Endodermal cell (in vitro differentiated cells): ENCODE results near the gene COL13A1. TPM values are rescaled to one million over a fixed set of nuclear protein-coding genes. Genes with fewer than 3 reads are reported as not detected.

Source experiments
- DNase-seq: peaks from one replicate; pipeline ENCODE4 v3.0.0-alpha.2; 2017
- H3K27ac ChIP-seq: 2 replicates; pipeline ENCODE4 v1.5.1; 2013; ENCODE audit warnings: mild to moderate bottlenecking, low read depth, low read length, moderate library complexity
- H3K27me3 ChIP-seq: 2 replicates; pipeline ENCODE4 v1.6.1; 2013; ENCODE audit warnings: mild to moderate bottlenecking, low read length, moderate library complexity; ENCODE audit not compliant: insufficient read depth, control insufficient read depth, poor library complexity, severe bottlenecking
- H3K36me3 ChIP-seq: 2 replicates; pipeline ENCODE4 v1.7.0; 2013; ENCODE audit warnings: mild to moderate bottlenecking, low read length, moderate library complexity; ENCODE audit not compliant: control insufficient read depth, insufficient read depth
- H3K4me1 ChIP-seq: one replicate; pipeline ENCODE4 v1.7.0; 2013; ENCODE audit warnings: low read length; ENCODE audit not compliant: control insufficient read depth, insufficient read depth
- H3K4me3 ChIP-seq: 2 replicates; pipeline ENCODE4 v1.5.1; 2013; ENCODE audit warnings: mild to moderate bottlenecking, low read length, moderate library complexity
- H3K9ac ChIP-seq: 2 replicates; pipeline ENCODE4 v1.6.1; 2013; ENCODE audit warnings: mild to moderate bottlenecking, low read length, moderate library complexity; ENCODE audit not compliant: poor library complexity, severe bottlenecking; ENCODE audit errors: extremely low read depth
- H3K9me3 ChIP-seq: 2 replicates; pipeline ENCODE4 v1.6.1; 2013; ENCODE audit warnings: mild to moderate bottlenecking, low read length, moderate library complexity; ENCODE audit not compliant: control insufficient read depth
- H3K27ac Mint-ChIP-seq: 2 replicates; pipeline ENCODE4 v1.8.0; 2020; ENCODE audit warnings: mixed read lengths
- H3K27me3 Mint-ChIP-seq: 2 replicates; pipeline ENCODE4 v1.8.0; 2021; ENCODE audit warnings: mild to moderate bottlenecking, mixed read lengths; ENCODE audit not compliant: insufficient read depth
- H3K36me3 Mint-ChIP-seq: 2 replicates; pipeline ENCODE4 v1.8.0; 2020; ENCODE audit warnings: low read depth, mixed read lengths
- H3K4me1 Mint-ChIP-seq: 2 replicates; pipeline ENCODE4 v1.8.0; 2020; ENCODE audit warnings: mixed read lengths
- H3K4me3 Mint-ChIP-seq: 2 replicates; pipeline ENCODE4 v1.8.0; 2020; ENCODE audit warnings: mild to moderate bottlenecking, moderate library complexity, mixed read lengths
- H3K9me3 Mint-ChIP-seq: 2 replicates; pipeline ENCODE4 v1.8.0; 2020; ENCODE audit warnings: mild to moderate bottlenecking, mixed read lengths
- CTCF ChIP-seq: fragments of 200-600 bp; sonication (generic); conservative IDR thresholded peaks from 2 replicates; pipeline ENCODE4 v1.5.0; 2021; ENCODE audit warnings: antibody characterized with exemption, mild to moderate bottlenecking
- WGBS, 2 experiments: methylation state at CpG; one replicate each; pipeline versions ENCODE4 v1.1.5 to v1.1.7; 2013; ENCODE audit warnings: missing lambda C conversion rate in 2 of 2, mixed read lengths in 1 of 2; ENCODE audit not compliant: insufficient coverage in 1 of 2, insufficient read length in 1 of 2; 5-methylcytosine and 5-hydroxymethylcytosine counted together
- total RNA-seq, 2 donors: library from RNA; stranded (reverse); fragmentation: NEBNext Ultra II Directional in 1 of 2; extraction: Animal tissue kit (Norgen Biotek cat#: 25700) in 1 of 2; gene quantifications; 2 replicates in 1 of 2; 3 replicates in 1 of 2; pipeline ENCODE4 v1.2.1, GENCODE V29; 2021

The COL13A1 gene
- total RNA-seq, 2 donors from 2014 or later: 15.9 to 20.7 TPM

GRCh38 chr10:69839696-69840345, 38.1 kb downstream of the COL13A1 start:
- Mint-ChIP-seq H3K36me3 (no peaks in the 10 kb centered on the region), H3K4me1 (peaks cover 46% of the 10 kb centered on the region), H3K27me3 (no peaks in the 10 kb centered on the region), H3K9me3 (no peaks in the 10 kb centered on the region), H3K4me3 (no peak overlapping the region), H3K27ac (no peak overlapping the region)
- no peaks in the 10 kb centered on the region for H3K4me1 ChIP-seq
- H3K36me3 ChIP-seq: no peaks in the 10 kb centered on the region
- 75 to 81% methylated on average over 10 to 17 of the region's 17 CpGs for WGBS, 2 experiments
- no peak for TF ChIP-seq CTCF
- H3K9me3 ChIP-seq: no peaks in the 10 kb centered on the region
- no peak for DNase-seq
- no peaks in the 10 kb centered on the region for H3K27me3 ChIP-seq
- no peak overlapping the region for H3K27ac ChIP-seq
- no peak overlapping the region for H3K9ac ChIP-seq
- H3K4me3 ChIP-seq: no peak overlapping the region

DNA sequence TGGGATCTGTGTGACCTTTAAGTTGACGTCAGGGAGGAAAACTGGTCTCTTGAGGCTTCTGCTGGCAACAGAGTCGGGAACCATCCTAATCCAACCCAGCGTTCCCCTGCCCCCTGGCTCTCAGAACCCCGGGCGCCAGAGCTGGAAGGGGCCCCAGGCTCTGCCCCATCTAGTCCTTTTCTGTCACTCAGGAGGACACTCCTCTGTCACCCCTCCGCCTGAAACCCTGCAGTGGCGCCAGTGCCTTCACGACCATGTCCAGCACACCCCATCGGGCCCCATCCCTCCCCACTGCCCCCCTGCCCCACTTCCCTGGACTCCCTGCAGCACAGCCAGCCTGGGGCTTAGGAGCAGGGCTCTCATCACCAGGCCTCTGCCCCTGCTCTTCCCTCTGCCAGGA, 39.1 kb downstream of the COL13A1 start:
- no peaks in the 10 kb centered on the region for H3K27me3 Mint-ChIP-seq
- Histone ChIP-seq H3K9ac (no peak overlapping the region), H3K9me3 (no peaks in the 10 kb centered on the region), H3K4me3 (no peak overlapping the region), H3K4me1 (peaks cover 3% of the 10 kb centered on the region), H3K27ac (no peak overlapping the region), H3K36me3 (no peaks in the 10 kb centered on the region), H3K27me3 (no peaks in the 10 kb centered on the region)
- no peaks in the 10 kb centered on the region for H3K9me3 Mint-ChIP-seq
- no peak overlapping the region for H3K27ac Mint-ChIP-seq
- no peak for TF ChIP-seq CTCF
- 87 to 92% methylated on average over 5 to 9 of the region's 9 CpGs for WGBS, 2 experiments
- no peak overlapping the region for H3K4me3 Mint-ChIP-seq
- H3K4me1 Mint-ChIP-seq: peaks cover 53% of the 10 kb centered on the region
- no peak for DNase-seq
- no peaks in the 10 kb centered on the region for H3K36me3 Mint-ChIP-seq

- Histone ChIP-seq H3K4me3 (no peak overlapping the region), H3K9ac (no peak overlapping the region), H3K4me1 (peaks cover 12% of the 10 kb centered on the region), H3K27ac (no peak overlapping the region), H3K27me3 (no peaks in the 10 kb centered on the region), H3K9me3 (no peaks in the 10 kb centered on the region), H3K36me3 (no peaks in the 10 kb centered on the region)
- H3K4me3 Mint-ChIP-seq: no peak overlapping the region
- DNase-seq: no peak
- no peak overlapping the region for H3K27ac Mint-ChIP-seq
- no peak for TF ChIP-seq CTCF
- no peaks in the 10 kb centered on the region for H3K27me3 Mint-ChIP-seq
- H3K9me3 Mint-ChIP-seq: no peaks in the 10 kb centered on the region
- H3K36me3 Mint-ChIP-seq: no peaks in the 10 kb centered on the region
- peaks cover 62% of the 10 kb centered on the region for H3K4me1 Mint-ChIP-seq
- 78 to 84% methylated on average over 7 to 8 of the region's 8 CpGs for WGBS, 2 experiments
Observed at GRCh38 chr10:69842020-69842419, 40.3 kb downstream of the COL13A1 start.
